GM12801 (cell line): ENCODE measurements around the gene OVCA2.

ENCODE experiments used
- TF ChIP-seq, protein P1 (sequence below): IDR thresholded peaks from one replicate; pipeline ENCODE4 v1.5.1; 2011; ENCODE audit warnings: control low read depth; ENCODE audit not compliant: insufficient read length; ENCODE audit errors: extremely low read depth

Gene OVCA2

DNA sequence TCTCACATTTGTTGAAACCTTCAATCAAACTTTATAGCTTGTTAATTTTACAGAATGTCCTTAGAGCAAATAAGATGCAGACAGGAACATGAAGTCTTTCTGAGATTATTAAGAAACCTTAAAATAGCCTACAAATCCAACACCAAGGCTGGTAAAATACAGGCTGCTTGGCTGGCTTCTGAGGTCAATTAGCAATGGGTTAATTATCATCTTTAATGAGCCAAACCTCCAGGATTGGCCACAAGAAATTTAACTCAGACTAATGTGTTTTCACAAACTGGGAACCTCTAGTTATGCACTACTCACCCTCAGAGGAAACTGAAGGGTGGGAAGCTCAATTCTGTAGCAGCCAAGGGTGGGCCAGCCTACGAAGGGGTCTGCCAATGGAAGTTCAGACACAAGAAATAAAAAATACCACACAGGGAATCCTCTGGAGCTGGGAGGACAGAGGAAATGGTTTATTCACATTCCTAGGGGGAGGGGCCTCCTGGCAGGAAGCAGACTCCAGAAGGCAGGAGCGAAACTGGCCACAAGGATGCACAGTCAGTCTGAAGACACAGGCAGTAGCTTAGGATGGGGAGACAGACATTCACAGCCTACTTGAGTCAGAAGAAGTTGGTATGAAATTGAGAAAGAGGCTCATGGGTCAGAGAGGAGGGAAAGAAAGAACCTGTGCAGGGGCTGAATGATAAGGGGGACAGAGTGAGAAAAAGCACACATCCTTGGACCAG lies 49.1 kb downstream of the OVCA2 start:
- TF ChIP-seq, protein P1, sequence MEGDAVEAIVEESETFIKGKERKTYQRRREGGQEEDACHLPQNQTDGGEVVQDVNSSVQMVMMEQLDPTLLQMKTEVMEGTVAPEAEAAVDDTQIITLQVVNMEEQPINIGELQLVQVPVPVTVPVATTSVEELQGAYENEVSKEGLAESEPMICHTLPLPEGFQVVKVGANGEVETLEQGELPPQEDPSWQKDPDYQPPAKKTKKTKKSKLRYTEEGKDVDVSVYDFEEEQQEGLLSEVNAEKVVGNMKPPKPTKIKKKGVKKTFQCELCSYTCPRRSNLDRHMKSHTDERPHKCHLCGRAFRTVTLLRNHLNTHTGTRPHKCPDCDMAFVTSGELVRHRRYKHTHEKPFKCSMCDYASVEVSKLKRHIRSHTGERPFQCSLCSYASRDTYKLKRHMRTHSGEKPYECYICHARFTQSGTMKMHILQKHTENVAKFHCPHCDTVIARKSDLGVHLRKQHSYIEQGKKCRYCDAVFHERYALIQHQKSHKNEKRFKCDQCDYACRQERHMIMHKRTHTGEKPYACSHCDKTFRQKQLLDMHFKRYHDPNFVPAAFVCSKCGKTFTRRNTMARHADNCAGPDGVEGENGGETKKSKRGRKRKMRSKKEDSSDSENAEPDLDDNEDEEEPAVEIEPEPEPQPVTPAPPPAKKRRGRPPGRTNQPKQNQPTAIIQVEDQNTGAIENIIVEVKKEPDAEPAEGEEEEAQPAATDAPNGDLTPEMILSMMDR: no peak

DNA sequence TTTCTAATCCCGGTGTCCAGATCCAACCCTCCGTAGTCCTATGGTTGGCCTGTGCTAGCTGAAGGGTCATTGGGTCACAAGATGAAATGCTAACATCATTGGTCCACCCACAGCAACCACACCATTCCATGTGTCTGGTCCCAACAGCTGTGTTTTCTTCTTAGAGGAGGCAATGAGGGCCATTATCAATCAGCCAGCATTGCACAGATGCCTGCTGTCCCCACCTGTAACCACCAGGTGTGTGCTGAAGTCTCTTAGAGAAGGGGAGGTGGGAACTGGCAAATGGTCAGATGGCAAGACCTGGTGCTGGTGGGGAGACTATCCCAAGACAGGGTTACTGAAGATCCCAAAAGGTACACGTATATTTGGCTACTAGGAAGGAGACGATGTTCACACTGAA lies 50.4 kb downstream of the OVCA2 start:
- TF ChIP-seq, protein P1: no peak
